WI38 (cell line): ENCODE data around the gene NMD3.
"Not testable (repeated sequence)": the region's sequence is repeated elsewhere in the genome, so short reads cannot be mapped to it uniquely, and the experiment has no call there.

Experiments
- H3K4me3 ChIP-seq: 2 replicates; pipeline ENCODE4 v1.5.1; 2011; ENCODE audit warnings: low read depth, mild to moderate bottlenecking, control low read depth, low read length
- CTCF ChIP-seq: IDR thresholded peaks from 2 replicates; pipeline ENCODE4 v1.5.1; 2012; ENCODE audit warnings: low read depth, mild to moderate bottlenecking, control low read depth, low read length

The NMD3 gene

GRCh38 chr3:161220850-161221753 lies at the start of gene NMD3:
NMD3 (plus strand) TSS chr3:161221311; CDS start chr3:161222014, 703 bp downstream.
- no peak for TF ChIP-seq CTCF
- H3K4me3 ChIP-seq = peak within 1 kb of the TSS; percentile 94

DNA sequence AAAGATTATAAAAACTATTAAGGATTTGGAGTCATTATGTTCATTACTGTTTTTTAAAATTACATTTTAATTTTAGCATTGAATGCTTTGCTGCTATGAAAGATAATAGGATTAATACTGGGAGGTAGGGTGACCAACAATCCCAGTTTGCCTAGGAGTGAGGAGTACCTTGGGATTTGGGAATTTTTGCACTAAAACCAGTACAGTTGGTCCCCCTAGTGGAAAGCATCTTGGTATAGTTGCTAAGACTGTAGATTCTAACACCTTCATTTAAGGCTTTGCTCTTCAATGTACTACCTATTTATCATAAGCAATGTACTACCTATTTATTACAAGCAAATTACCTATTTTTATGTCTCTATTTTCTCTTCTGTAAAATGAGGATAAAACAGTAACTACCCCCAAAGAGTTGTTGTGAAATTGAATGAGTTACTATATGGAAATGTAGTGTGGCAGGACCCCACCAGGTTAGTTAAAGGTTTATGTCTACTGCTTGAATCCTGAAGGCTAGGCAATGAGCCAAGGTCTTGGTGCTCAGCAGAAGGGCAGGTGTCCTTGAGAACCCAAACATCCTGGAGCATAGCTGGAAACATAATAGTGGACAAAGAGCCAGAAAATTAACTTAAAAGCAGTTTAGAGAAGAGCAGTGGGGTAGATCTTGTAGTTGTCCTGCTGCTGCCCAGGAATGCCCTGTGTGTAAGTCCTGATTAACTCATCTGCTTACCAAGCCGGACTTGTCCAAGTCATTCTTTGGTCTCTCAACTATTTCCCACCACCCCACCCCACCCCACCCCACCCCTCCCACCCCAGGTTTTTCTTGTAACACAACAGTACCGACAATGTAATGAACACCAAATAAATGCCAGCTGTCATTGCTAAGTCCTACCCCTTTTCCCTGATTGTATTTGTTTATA lies 49.2 kb upstream of the NMD3 start:
- no peak for TF ChIP-seq CTCF
- H3K4me3 ChIP-seq = no peak overlapping the region

- H3K4me3 ChIP-seq = no peak overlapping the region
- TF ChIP-seq CTCF = no peak
These were observed 45.6 kb upstream of the NMD3 start for GRCh38 chr3:161175506-161175905.

DNA sequence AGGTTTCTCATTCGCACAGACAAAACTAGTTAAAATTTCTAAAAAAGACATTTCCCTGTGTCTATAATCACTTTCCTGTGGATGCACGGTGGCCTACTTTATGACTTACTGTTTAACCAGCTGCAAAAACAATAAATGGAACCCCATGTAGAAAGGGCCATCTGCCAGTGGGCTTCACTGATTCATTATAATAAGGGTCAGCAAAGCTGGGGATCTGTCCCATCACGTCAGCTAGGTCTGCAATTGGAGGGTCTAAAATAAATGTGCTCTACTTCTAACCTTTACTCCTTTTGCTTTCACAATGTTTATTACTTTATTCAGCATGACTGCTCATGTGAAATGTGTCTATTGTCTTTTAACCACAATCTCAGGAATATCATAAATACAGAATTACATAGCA lies 43.1 kb upstream of the NMD3 start:
- TF ChIP-seq CTCF = no peak
- no peak overlapping the region for H3K4me3 ChIP-seq

DNA sequence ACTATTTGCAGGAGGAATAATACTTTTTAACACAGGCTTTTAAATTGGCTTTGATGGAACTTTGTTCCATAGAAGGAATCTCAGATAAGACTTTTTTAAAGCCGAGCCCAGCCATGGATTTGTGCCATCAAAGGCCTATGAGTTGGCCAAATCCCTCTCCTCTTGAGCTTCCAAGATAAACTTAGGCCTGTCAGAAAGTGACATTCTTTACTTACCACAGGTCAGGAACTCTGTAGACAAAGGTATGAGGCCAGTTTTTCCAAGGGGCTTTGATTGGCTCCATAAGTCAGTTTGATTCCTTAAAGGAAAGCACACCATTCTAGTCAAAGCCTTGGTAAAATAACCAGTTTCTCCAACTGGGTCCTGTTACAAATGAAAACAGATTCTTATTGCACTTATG lies 39.7 kb upstream of the NMD3 start:
- not testable (repeated sequence) for H3K4me3 ChIP-seq

- no peak for TF ChIP-seq CTCF
- no peak overlapping the region for H3K4me3 ChIP-seq
These were observed 34.1 kb upstream of the NMD3 start for GRCh38 chr3:161187046-161187445.

DNA sequence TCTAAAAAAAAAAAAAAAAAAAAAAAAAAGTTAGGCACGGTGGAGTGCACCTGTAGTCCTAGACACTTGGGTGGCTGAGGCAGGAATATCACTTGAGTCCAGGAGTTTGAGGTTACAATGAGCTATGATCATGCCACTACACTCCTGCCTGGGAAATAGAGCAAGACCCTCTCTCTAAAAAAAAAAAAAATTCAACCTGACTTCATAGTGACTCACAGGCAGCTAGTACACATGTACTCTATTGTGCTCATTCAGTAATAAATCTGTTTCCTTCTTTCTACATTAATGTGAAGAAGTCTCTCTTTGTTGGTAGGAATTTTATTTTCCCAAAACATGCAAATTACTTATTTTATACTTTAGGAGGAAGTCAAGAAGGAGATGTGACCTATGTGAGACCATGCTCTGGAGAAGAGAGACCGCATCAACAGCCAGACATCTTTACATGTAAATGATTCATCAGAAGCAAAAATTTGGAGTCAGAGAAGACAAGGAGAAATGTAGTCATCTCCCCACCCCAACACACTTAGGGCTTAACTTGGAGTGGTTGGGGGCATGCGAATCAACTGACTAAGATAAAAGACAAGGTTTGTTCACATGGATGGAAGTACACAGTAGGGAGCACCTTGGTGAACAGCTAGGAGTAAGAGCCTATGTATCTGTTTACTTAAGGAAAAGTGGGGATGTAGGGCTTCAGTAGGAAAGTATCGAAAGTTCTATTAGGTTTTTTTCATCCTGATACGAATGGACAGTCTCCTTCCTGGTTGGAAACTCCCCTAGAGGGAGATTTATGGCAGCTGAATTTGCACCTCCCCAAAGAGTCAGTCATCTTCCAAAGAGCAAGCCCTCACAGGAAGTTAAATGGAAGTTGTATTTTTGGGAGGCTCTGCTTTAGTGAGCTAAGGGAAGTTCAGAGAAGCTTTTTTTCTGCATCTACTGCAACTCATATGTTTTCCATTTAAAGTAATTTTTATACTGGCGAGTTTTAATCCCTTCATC lies 23.0 kb upstream of the NMD3 start:
- TF ChIP-seq CTCF = no peak
- no peak overlapping the region for H3K4me3 ChIP-seq
